IgD-negative memory B cell (primary cell): Measurements from ENCODE around the gene PIK3R6. TPM values are rescaled to one million over a fixed set of nuclear protein-coding genes. Genes with fewer than 3 reads are reported as not detected.
"Not testable (repeated sequence)": the region's sequence is repeated elsewhere in the genome, so short reads cannot be mapped to it uniquely, and the experiment has no call there.

Source experiments
- H3K27ac Mint-ChIP-seq, 3 donors: one replicate each; pipeline ENCODE4 v1.8.0; 2020 to 2022; ENCODE audit warnings: mild to moderate bottlenecking in 3 of 3, mixed read lengths in 3 of 3, moderate library complexity in 1 of 3
- H3K27me3 Mint-ChIP-seq: one replicate; pipeline ENCODE4 v1.8.0; 2021; ENCODE audit warnings: mixed read lengths
- H3K36me3 Mint-ChIP-seq: one replicate; pipeline ENCODE4 v1.8.0; 2020; ENCODE audit warnings: mild to moderate bottlenecking, mixed read lengths
- H3K4me1 Mint-ChIP-seq, 3 donors: one replicate each; pipeline ENCODE4 v1.8.0; 2020 to 2022; ENCODE audit warnings: mixed read lengths in 3 of 3, mild to moderate bottlenecking in 1 of 3
- H3K4me3 Mint-ChIP-seq, 4 donors: one replicate each; pipeline ENCODE4 v1.8.0; 2020 to 2022; ENCODE audit warnings: mild to moderate bottlenecking in 4 of 4, mixed read lengths in 4 of 4, moderate library complexity in 3 of 4
- H3K9me3 Mint-ChIP-seq, 3 donors: one replicate each; pipeline ENCODE4 v1.8.0; 2020 to 2021; ENCODE audit warnings: mixed read lengths in 3 of 3, mild to moderate bottlenecking in 1 of 3
- polyA plus RNA-seq: library from polyadenylated mRNA; unstranded; fragments of 300-500 nt; fragmentation: Illumina TruSeq; gene quantifications from one replicate; pipeline ENCODE4 v1.2.3, GENCODE V29; 2021

Gene PIK3R6
- polyA plus RNA-seq, 1 donor from 2014 or later: 7.7 TPM

DNA sequence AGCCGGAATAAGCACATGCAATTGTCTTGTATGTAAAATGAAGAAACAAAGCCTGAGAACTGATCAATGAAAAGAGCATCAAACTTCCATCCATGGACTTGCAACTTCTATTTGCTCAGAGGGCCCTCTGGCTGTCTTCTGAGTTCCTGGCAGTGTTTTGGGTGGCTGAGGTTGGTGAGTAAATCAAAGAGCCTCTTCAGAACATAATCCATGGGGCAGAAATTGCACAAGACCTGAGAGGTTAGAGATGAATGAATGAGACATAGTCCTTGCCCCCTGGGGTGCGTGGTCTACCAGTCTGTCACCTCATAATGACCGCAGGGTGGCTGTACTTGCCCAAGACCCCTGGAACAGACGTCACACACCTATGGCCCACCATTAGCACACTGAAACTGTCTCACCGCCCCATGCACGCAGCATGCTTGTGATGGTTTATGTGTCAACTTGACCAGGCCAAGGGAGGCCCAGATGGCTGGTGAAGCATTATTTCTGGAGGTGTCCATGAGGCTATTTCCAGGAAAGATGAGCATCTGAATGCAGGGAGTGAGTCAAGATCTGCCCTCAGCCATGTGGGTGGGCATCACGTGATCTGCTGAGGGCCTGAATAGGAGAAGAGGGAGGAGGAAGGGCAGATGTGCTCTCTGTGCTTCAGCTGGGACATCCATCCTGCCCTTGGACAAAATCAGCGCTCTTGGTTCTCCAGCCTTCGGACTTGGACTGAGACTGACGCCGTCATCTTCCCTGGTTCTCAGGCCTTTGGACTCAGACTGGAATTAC lies 8.3 kb downstream of the PIK3R6 start:
- Mint-ChIP-seq H3K36me3 (no peaks in the 10 kb centered on the region), H3K9me3 (no peaks in the 10 kb centered on the region), H3K27me3 (no peaks in the 10 kb centered on the region), H3K4me3 (peak overlapping the region in 3 of 4 donors; percentile 14 to 87 (median 34)), H3K4me1 (peaks cover 40 to 54% (median 51%) of the 10 kb centered on the region in 3 donors), H3K27ac (peak overlapping the region; percentile 18 to 95 (median 79))

DNA sequence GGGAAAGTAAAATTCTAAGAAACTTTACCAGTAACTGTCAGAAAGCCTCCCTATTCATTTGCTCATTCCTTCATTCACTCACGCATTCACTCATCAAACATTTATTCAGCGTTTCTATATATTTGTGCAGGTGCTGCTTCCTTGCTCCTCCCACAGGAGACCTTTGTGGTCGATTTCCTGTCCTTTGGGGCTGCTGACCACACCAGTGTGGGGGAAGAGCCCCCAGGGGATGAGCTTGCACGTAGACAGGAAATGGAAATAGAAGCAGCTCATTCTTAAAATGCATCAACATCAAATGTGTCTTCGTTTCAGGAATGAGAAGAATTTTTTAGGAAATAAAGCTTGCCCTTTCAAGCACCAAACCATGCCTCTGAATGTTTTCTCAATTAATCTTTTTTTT lies 9.6 kb downstream of the PIK3R6 start:
- peak overlapping the region; percentile 51 to 95 (median 79) for H3K27ac Mint-ChIP-seq
- no peaks in the 10 kb centered on the region for H3K9me3 Mint-ChIP-seq
- no peaks in the 10 kb centered on the region for H3K36me3 Mint-ChIP-seq
- no peaks in the 10 kb centered on the region for H3K27me3 Mint-ChIP-seq
- H3K4me1 Mint-ChIP-seq: peaks cover 40 to 54% (median 51%) of the 10 kb centered on the region in 3 donors
- H3K4me3 Mint-ChIP-seq: peak overlapping the region; percentile 56 to 87 (median 78)

DNA sequence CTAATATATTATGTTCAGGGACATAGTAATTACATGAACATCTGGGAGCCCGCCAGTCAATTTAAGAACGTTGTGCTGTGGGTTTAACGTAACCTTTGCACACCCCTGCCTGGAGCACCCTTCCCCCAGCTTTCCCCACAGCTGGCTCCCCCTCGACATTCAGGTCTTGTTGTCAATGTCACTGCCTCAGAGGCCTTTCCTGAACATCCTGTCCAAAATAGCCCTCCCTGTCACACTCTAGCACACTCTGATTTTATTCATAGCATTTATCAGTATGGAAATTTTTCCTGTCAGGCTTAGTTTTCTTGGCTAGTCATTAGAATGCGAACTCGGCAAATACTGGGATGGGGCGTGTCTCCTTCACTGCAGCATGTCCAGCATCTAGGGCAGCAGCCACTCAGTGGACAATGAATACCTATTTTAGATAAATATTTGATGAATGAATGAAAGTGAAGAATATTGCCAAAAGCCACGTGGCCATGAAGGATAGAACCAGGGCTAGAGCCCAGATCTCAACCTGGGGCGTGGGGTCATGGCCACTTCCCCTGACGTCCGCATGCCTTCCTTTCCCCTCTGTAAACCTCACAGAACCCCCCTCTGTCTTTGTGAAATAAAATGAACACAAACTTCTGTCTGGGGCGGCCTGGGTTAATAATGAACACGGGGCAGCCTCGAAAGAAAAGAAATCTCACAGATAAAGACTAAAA lies 10.5 kb downstream of the PIK3R6 start:
- peak overlapping the region; percentile 56 to 87 (median 78) for H3K4me3 Mint-ChIP-seq
- peak overlapping the region; percentile 51 to 95 (median 79) for H3K27ac Mint-ChIP-seq
- H3K27me3 Mint-ChIP-seq: no peaks in the 10 kb centered on the region
- no peaks in the 10 kb centered on the region for H3K9me3 Mint-ChIP-seq
- H3K4me1 Mint-ChIP-seq: peaks cover 33 to 48% (median 44%) of the 10 kb centered on the region in 3 donors
- H3K36me3 Mint-ChIP-seq: no peaks in the 10 kb centered on the region

DNA sequence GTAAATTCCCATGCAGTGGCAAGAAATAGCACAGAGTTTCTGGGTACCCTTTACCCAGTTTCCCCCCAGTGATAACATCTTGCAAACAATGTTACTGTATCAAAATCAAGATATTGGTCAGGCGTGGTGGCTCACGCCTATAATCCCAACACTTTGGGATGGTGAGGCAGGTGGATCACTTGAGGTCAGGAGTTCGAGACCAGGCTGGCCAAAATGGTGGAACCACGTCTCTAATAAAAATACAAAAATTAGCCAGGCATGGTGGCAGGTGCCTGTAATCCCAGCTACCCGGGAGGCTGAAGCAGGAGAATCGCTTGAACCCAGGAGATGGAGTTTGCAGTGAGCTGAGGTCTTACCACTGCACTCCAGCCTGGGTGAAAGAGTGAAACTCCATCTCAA lies 11.3 kb downstream of the PIK3R6 start:
- peak overlapping the region; percentile 41 to 89 (median 72) for H3K4me3 Mint-ChIP-seq
- H3K9me3 Mint-ChIP-seq, H3K27me3 Mint-ChIP-seq, H3K36me3 Mint-ChIP-seq: not testable (repeated sequence)
- peak overlapping the region; percentile 48 to 84 (median 79) for H3K27ac Mint-ChIP-seq
- peaks cover 37 to 49% (median 45%) of the 10 kb centered on the region in 3 donors for H3K4me1 Mint-ChIP-seq

DNA sequence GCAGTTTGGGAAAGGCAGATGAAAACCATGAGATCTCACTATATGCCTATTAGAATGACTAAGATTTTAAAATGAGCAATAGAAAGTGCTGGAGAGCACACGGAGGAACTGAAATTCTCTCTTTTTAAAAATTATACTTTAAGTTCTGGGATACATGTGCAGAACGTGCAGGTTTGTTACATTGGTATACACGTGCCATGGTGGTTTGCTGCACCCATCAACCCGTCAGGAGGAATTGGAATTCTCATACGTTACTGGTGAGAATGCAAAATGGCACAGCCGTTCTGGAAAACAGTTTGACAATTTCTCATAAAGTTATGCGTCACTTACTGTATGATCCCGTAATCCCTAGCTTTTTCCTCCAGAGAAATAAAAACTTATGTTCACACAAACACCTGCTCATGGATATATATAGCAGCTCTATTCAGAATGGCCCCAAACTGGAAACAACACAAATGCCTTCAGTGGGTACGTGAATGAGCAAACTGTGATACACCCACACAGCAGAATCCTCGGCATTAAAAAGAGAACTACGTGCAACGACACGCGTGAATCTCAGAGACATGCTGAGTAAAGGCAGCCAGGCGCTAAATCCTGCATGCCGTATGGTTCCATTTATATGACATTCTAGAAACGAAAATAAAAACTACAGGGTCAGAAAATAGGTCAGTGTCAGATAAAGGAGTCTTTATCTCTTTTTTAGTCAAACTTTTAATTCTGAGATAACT lies 11.8 kb downstream of the PIK3R6 start:
- peaks cover 0 to 3% (median 1%) of the 10 kb centered on the region in 3 donors for H3K9me3 Mint-ChIP-seq
- H3K36me3 Mint-ChIP-seq: no peaks in the 10 kb centered on the region
- peak overlapping the region; percentile 32 to 84 (median 68) for H3K27ac Mint-ChIP-seq
- H3K27me3 Mint-ChIP-seq: peaks cover 2% of the 10 kb centered on the region
- peaks cover 37 to 49% (median 45%) of the 10 kb centered on the region in 3 donors for H3K4me1 Mint-ChIP-seq
- H3K4me3 Mint-ChIP-seq: peak overlapping the region; percentile 41 to 89 (median 72)

DNA sequence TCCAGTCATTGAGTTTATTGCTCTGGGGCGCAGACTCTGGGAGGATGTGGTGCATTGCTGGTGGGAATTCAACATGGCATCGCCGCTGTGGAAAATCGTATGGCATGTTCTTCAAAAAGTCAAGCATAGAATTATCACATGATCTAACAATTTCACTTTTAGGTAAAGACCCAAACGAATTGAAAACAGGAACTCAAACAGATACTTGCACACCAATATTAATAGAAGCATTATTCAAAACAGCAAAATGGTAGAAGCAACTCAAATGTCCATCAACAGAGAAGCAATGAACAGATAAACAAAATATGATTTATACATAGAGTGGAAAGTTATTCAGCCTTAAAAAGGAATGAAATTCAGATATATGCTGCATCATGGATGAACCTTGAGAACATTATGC lies 15.9 kb downstream of the PIK3R6 start:
- Mint-ChIP-seq H3K27ac (peak overlapping the region in 2 of 3 donors; percentile 26 to 93), H3K9me3 (peaks cover 0 to 3% (median 1%) of the 10 kb centered on the region in 3 donors), H3K4me3 (peak overlapping the region; percentile 0 to 85 (median 11)), H3K4me1 (peaks cover 13 to 32% (median 26%) of the 10 kb centered on the region in 3 donors), H3K36me3 (no peaks in the 10 kb centered on the region), H3K27me3 (peaks cover 2% of the 10 kb centered on the region)

DNA sequence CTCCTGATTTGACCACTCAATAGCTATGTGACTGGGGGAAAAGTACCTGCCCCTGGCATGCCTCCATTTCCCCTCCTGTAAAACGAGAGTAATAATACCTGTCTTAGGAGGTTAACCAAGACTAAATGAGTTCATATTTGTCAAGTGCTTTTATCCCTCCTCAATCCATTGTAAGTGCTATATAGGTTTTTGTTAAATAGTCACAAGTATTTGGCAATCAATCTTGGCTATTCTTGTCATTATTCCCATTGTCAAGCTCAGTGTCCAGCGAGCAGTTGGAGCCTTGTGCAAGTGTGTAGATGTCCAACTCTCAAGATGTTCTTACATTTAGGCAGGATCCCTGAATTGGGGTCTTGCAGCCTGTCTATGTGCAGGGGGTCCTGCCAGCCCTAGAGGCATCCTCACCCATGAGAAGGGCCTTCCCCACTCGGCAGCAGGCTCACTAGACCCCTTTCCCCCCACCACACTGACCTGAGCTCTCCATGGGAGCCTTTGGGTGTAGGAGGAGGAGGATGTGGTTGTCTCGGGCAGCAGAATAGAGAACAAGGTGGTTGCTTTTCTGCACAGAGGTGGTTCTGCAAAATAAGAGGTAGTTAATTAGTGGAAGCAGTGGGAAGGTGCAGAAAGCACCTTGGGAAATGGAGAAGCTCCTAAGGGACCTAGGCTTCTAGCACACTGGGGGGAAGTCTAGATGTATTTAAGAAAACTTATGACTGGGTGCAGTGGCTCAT lies 18.0 kb downstream of the PIK3R6 start:
- H3K4me1 Mint-ChIP-seq: peaks cover 10 to 16% (median 16%) of the 10 kb centered on the region in 3 donors
- peaks cover 0 to 5% (median 3%) of the 10 kb centered on the region in 3 donors for H3K9me3 Mint-ChIP-seq
- H3K4me3 Mint-ChIP-seq: peak overlapping the region in 1 of 4 donors; percentile 53
- H3K27me3 Mint-ChIP-seq: peaks cover 2% of the 10 kb centered on the region
- peaks cover 6% of the 10 kb centered on the region for H3K36me3 Mint-ChIP-seq
- H3K27ac Mint-ChIP-seq: peak overlapping the region in 2 of 3 donors; percentile 70 to 71

DNA sequence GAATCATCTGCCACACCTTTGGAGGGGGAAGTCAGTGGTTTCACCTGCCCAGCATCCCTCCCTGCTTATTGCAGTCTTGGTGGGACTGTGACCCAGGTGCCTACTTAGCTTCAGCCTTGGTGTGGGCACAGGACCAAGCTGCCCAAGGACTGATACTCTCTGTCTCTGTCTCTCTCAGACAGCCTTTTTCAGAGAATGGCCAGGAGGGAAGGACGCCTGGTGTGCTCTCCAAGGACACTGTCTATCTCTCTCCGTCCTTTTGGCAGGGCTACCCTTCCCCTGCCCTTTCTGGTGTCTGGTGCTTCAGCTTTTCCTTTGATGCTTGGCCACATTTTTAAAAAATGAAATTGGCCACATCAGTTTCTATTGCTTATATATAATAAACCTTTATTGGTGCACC lies 19.6 kb downstream of the PIK3R6 start:
- H3K9me3 Mint-ChIP-seq: peaks cover 0 to 5% (median 3%) of the 10 kb centered on the region in 3 donors
- peaks cover 6% of the 10 kb centered on the region for H3K36me3 Mint-ChIP-seq
- H3K27ac Mint-ChIP-seq: no peak overlapping the region
- H3K4me3 Mint-ChIP-seq: no peak overlapping the region
- peaks cover 2% of the 10 kb centered on the region for H3K27me3 Mint-ChIP-seq
- H3K4me1 Mint-ChIP-seq: peaks cover 21 to 26% (median 25%) of the 10 kb centered on the region in 3 donors

DNA sequence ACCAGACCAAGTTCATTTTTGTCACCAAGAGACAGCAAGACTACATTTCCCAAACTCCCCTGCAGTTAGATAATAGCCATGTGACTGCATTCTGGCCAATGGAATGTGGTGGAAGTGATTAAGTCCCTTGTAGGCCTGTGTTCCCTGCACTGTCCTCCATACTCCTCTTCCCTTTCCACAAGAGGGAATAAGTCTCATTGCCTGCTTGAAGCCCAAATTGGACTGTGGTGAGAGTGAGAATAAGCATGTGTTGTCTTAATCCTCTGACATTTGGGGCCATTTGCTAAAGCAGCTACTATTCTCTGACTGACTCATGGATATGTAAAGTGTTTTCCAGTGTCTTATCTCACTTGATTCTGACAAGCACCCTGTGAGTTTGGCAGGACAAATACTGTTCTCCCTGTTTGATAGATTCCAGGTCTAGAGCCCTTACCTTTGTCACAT lies 20.7 kb downstream of the PIK3R6 start:
- Mint-ChIP-seq H3K36me3 (peaks cover 6% of the 10 kb centered on the region), H3K27me3 (peaks cover under 1% of the 10 kb centered on the region), H3K27ac (no peak overlapping the region), H3K4me1 (peaks cover 22 to 28% (median 25%) of the 10 kb centered on the region in 3 donors), H3K9me3 (peaks cover 0 to 5% (median 1%) of the 10 kb centered on the region in 3 donors), H3K4me3 (no peak overlapping the region)

DNA sequence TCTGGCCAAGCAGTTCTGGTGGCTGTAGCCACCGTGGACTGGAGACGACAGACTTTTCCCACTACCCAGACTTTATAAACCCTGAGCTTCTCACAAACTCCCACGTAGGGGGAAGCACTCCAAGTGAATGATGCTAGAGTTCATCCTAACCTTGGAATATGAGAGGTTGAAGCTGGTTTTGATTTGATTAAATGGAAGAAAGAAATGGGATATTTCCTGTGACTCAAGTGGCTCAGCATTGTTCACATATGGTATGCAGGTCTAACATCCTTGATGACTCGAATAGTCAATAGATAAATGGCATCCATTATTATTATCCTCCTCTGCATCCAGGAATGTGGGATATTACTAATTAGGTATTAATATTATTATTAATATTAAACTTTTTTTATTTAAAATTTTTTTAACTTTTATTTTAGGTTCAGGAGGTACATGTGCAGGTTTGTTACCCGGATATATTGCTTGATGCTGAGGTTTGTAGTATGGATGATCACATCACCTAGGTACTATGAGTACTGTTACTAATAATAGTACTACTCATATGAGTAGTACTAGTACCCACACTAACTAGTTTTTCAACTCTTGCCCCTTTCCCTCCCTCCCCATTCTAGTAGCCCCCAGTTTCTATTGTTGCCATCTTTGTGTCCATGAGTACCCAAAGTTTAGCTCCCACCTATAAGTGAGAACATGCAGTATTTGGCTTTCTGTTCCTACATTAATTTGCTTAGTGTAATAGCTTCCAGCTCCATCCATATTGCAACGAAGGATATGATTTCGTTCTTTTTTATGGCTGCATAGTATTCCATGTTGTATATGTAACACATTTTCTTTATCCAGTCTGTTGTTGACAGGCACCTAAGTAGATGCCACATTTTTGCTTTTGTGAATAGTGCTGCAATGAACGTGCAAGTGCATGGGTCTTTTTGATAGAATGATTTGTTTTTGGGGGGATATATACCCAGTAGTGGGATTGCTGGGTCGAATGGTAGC lies 22.9 kb downstream of the PIK3R6 start:
- Mint-ChIP-seq H3K4me3 (peak overlapping the region in 1 of 4 donors; percentile 77), H3K27me3 (no peaks in the 10 kb centered on the region), H3K27ac (no peak overlapping the region), H3K36me3 (peaks cover 6% of the 10 kb centered on the region), H3K9me3 (peaks cover 0 to 2% (median 1%) of the 10 kb centered on the region in 3 donors), H3K4me1 (peaks cover 16 to 18% (median 18%) of the 10 kb centered on the region in 3 donors)

DNA sequence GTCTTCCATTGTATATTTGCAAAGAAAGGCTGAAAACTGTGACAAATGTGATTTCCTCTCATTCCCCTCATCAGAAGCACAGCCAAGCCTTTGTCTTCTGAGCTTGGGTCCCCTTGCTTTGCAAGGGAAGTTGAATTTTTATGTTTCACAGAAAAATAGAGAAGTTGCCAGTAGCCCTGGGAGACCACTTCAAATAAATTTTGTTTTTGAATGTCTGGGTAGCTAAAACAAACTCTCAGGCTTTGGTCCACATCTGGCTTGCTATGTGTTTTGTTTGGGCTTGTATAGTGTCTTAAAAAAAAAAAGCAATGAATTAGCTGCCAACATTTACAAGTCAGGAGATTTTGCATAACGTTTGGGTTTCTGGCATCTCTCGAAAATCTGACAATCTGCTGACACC lies 24.1 kb downstream of the PIK3R6 start:
- peaks cover 14 to 18% (median 16%) of the 10 kb centered on the region in 3 donors for H3K4me1 Mint-ChIP-seq
- H3K36me3 Mint-ChIP-seq: peaks cover 6% of the 10 kb centered on the region
- H3K9me3 Mint-ChIP-seq: peaks cover 0 to 2% (median 1%) of the 10 kb centered on the region in 3 donors
- peak overlapping the region in 3 of 4 donors; percentile 13 to 91 (median 53) for H3K4me3 Mint-ChIP-seq
- H3K27me3 Mint-ChIP-seq: no peaks in the 10 kb centered on the region
- peak overlapping the region; percentile 51 to 92 (median 57) for H3K27ac Mint-ChIP-seq

DNA sequence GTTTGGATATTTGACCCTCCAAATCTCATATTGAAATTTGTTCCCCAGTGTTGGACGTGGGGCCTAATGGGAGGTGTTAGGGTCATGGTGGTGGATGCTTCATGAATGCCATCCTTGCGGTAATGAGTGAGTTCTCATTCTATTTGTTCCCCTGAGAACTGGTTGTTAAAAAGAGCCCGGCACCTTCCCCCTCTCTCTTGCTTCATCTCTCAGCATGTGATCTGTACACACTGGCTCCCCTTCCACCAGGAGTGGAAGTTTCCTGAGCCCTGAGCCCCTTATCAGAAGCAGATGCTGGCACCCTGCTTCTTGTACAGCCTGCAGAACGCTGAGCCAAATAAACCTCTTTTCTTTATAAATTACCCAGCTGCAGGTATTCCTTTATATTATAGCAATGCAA lies 25.6 kb downstream of the PIK3R6 start:
- Mint-ChIP-seq H3K36me3 (peaks cover 6% of the 10 kb centered on the region), H3K27me3 (no peaks in the 10 kb centered on the region), H3K4me1 (peaks cover 14 to 18% (median 16%) of the 10 kb centered on the region in 3 donors), H3K9me3 (peaks cover 0 to 2% (median 1%) of the 10 kb centered on the region in 3 donors), H3K27ac (no peak overlapping the region), H3K4me3 (no peak overlapping the region)

DNA sequence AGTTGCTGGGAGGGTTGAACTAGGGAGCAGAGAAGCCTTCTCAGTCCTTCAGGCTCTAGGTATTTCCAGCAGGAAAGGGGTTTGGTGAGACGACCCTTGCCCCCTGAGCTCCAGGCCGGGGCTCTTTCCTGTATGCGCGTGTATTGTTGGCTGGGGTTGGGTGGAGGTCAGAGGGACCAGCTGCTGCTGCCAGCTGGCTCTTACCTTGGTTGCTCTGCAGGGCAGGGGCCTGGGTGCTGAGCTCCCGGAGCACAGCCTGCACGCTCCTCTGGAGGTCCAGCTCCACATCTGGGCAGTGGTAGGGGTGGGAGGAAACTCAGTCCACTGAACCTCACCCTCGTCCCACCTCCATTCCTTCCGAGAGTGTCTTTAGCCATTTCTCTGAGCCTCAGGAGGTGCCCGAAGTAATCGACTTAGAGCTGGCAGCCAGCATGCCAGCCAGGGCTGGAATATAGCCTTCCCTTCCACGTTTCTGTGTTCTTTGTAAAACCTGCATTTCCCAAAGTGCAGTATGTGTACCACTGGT lies 28.0 kb downstream of the PIK3R6 start:
- no peak overlapping the region for H3K4me3 Mint-ChIP-seq
- peaks cover 2% of the 10 kb centered on the region for H3K36me3 Mint-ChIP-seq
- peaks cover 14% of the 10 kb centered on the region in 3 donors for H3K4me1 Mint-ChIP-seq
- H3K27me3 Mint-ChIP-seq: no peaks in the 10 kb centered on the region
- H3K9me3 Mint-ChIP-seq: no peaks in the 10 kb centered on the region
- no peak overlapping the region for H3K27ac Mint-ChIP-seq
